Liver (tissue), 9 donors: ENCODE data around the gene C1orf174. TPM values are rescaled to one million over a fixed set of nuclear protein-coding genes. Genes with fewer than 3 reads are reported as not detected.

ENCODE experiments used
- DNase-seq: peaks from one replicate; pipeline ENCODE4 v3.0.0-alpha.2; 2017; ENCODE audit warnings: low spot score
- H3K27ac ChIP-seq, 2 donors: one replicate each; pipeline ENCODE4 v1.7.0; 2013; ENCODE audit warnings: inconsistent platforms in 2 of 2, low read length in 2 of 2, control low read depth in 1 of 2, low read depth in 1 of 2, mild to moderate bottlenecking in 1 of 2
- H3K27me3 ChIP-seq, 4 donors: one replicate each; pipeline versions ENCODE4 v1.6.1 to v1.7.0; 2013; ENCODE audit warnings: low read length in 3 of 4, inconsistent platforms in 1 of 4, mild to moderate bottlenecking in 1 of 4, moderate library complexity in 1 of 4; ENCODE audit not compliant: control insufficient read depth in 4 of 4, insufficient read depth in 4 of 4
- H3K36me3 ChIP-seq, 4 donors: one replicate each; pipeline versions ENCODE4 v1.6.1 to v1.7.0; 2013; ENCODE audit warnings: low read length in 3 of 4, mild to moderate bottlenecking in 3 of 4, low read depth in 1 of 4, moderate library complexity in 1 of 4; ENCODE audit not compliant: control insufficient read depth in 4 of 4, insufficient read depth in 3 of 4
- H3K4me1 ChIP-seq, 4 donors: one replicate each; pipeline versions ENCODE4 v1.6.1 to v1.7.0; 2013; ENCODE audit warnings: low read length in 3 of 4, mild to moderate bottlenecking in 3 of 4, moderate library complexity in 1 of 4; ENCODE audit not compliant: control insufficient read depth in 4 of 4, insufficient read depth in 4 of 4
- H3K4me3 ChIP-seq, 3 donors: one replicate each; pipeline versions ENCODE4 v1.6.1 to v1.7.0; 2013; ENCODE audit warnings: low read length in 3 of 3, control low read depth in 1 of 3, low read depth in 1 of 3, mild to moderate bottlenecking in 1 of 3
- H3K9ac ChIP-seq, 2 donors: one replicate each; pipeline ENCODE4 v1.7.0; 2013; ENCODE audit warnings: low read length in 2 of 2, mild to moderate bottlenecking in 2 of 2, moderate library complexity in 2 of 2, control low read depth in 1 of 2, low read depth in 1 of 2
- H3K9me3 ChIP-seq, 4 donors: one replicate each; pipeline versions ENCODE4 v1.6.1 to v1.7.0; 2013; ENCODE audit warnings: low read length in 3 of 4; ENCODE audit not compliant: control insufficient read depth in 4 of 4
- EGR1 ChIP-seq, 2 donors: IDR thresholded peaks; 2 replicates each; pipeline ENCODE4 v1.6.1; 2016 to 2018; ENCODE audit warnings: antibody characterized with exemption in 2 of 2, low read depth in 2 of 2
- FOXA1 ChIP-seq: IDR thresholded peaks from 2 replicates; pipeline ENCODE4 v1.6.1; 2016; ENCODE audit warnings: antibody characterized with exemption
- FOXA2 ChIP-seq: IDR thresholded peaks from 2 replicates; pipeline ENCODE4 v1.6.1; 2016; ENCODE audit warnings: antibody characterized with exemption
- GABPA ChIP-seq, 2 donors: IDR thresholded peaks in 1 of 2; conservative IDR thresholded peaks in 1 of 2; 2 replicates each; pipeline ENCODE4 v1.6.1; 2016; ENCODE audit warnings: antibody characterized with exemption in 2 of 2, mild to moderate bottlenecking in 1 of 2, moderate library complexity in 1 of 2
- HNF4A ChIP-seq, 2 donors: conservative IDR thresholded peaks; 2 replicates each; pipeline ENCODE4 v1.6.1; 2016; ENCODE audit warnings: antibody characterized with exemption in 2 of 2, mild to moderate bottlenecking in 2 of 2
- HNF4G ChIP-seq: IDR thresholded peaks from 2 replicates; pipeline ENCODE4 v1.6.1; 2016; ENCODE audit warnings: antibody characterized with exemption
- JUND ChIP-seq, 2 donors: IDR thresholded peaks; 2 replicates each; pipeline ENCODE4 v1.6.1; 2016; ENCODE audit warnings: antibody characterized with exemption in 2 of 2
- NR2F2 ChIP-seq: IDR thresholded peaks from 2 replicates; pipeline ENCODE4 v1.6.1; 2016; ENCODE audit warnings: antibody characterized with exemption
- RAD21 ChIP-seq, 2 donors: IDR thresholded peaks; 2 replicates each; pipeline ENCODE4 v1.6.1; 2016; ENCODE audit warnings: antibody characterized with exemption in 2 of 2, mild to moderate bottlenecking in 2 of 2
- REST ChIP-seq: IDR thresholded peaks from 2 replicates; pipeline ENCODE4 v1.6.1; 2016; ENCODE audit warnings: antibody characterized with exemption, mild to moderate bottlenecking
- RXRA ChIP-seq, 2 donors: IDR thresholded peaks; 2 replicates each; pipeline ENCODE4 v1.6.1; 2017 to 2018; ENCODE audit warnings: antibody characterized with exemption in 2 of 2, mild to moderate bottlenecking in 1 of 2
- SP1 ChIP-seq: IDR thresholded peaks from 2 replicates; pipeline ENCODE4 v1.6.1; 2018; ENCODE audit warnings: antibody characterized with exemption, mild to moderate bottlenecking
- TAF1 ChIP-seq: conservative IDR thresholded peaks from 2 replicates; pipeline ENCODE4 v1.6.1; 2016; ENCODE audit warnings: antibody characterized with exemption, mild to moderate bottlenecking
- YY1 ChIP-seq: IDR thresholded peaks from 2 replicates; pipeline ENCODE4 v1.6.1; 2016; ENCODE audit warnings: antibody characterized with exemption, mild to moderate bottlenecking
- ZBTB33 ChIP-seq: IDR thresholded peaks from 2 replicates; pipeline ENCODE4 v1.6.1; 2016; ENCODE audit warnings: antibody characterized with exemption
- WGBS: extraction: QIAGEN DNeasy Blood & Tissue Kit; methylation state at CpG from one replicate; pipeline ENCODE4 v1.1.7; 2013; 5-methylcytosine and 5-hydroxymethylcytosine counted together
- polyA plus RNA-seq, 2 donors: library from polyadenylated mRNA; stranded (reverse) in 1 of 2; unstranded in 1 of 2; fragments of 200-250 nt in 1 of 2; fragments of >200 nt in 1 of 2; fragmentation: Nextera tagmentation in 1 of 2; extraction: Ambion mirVana in 1 of 2; gene quantifications; one replicate each; pipeline versions ENCODE4 v1.2.1 to v1.2.3, GENCODE V29; 2013 to 2015
- total RNA-seq, 2 donors: library from RNA; depleted of rRNA; stranded (reverse); fragments of >200 nt; gene quantifications; one replicate each; pipeline ENCODE4 v1.2.3, GENCODE V29; 2014
- TF ChIP-seq, protein P1 (sequence below): IDR thresholded peaks from 2 replicates; pipeline ENCODE4 v1.6.1; 2016; ENCODE audit warnings: antibody characterized with exemption
- TF ChIP-seq, protein P2 (sequence below): IDR thresholded peaks from 2 replicates; pipeline ENCODE4 v1.6.1; 2016; ENCODE audit warnings: antibody characterized with exemption
- TF ChIP-seq, protein P3 (sequence below): fragments of 150-350 bp; IDR thresholded peaks from 2 replicates; pipeline ENCODE4 v1.5.1; 2017; ENCODE audit warnings: improper control_type of control experiment, low read depth, low read length; ENCODE audit not compliant: missing input control
- donor health status: healthy.
- donor health status: healthy.
- donor health status: healthy.
- donor health status: healthy.
- donor health status: healthy.

Gene C1orf174
- total and polyA plus RNA-seq, 4 donors = 10.4 to 17.0 (median 13.8) TPM

GRCh38 chr1:3856923-3857790 lies 42.9 kb downstream of the C1orf174 start, which contains the start of the genes CEP104 and DFFB:
TSS of gene CEP104 (minus strand) at chr1:3857211. CDS start at chr1:3852407, 4,804 bp downstream.
TSS of gene DFFB (plus strand) at chr1:3857476. CDS start at chr1:3857604, 128 bp downstream.
- peak; percentile 54 for TF ChIP-seq SP1
- TF ChIP-seq EGR1 (IDR thresholded peaks at IDR 0.05; ENCODE audit: low read depth in 2 of 2) = no peak
- no peak for TF ChIP-seq FOXA1
- peak in 1 of 2 donors; percentile 17 for TF ChIP-seq HNF4A (conservative IDR thresholded peaks at IDR 0.05)
- no peak for TF ChIP-seq NR2F2
- peak; percentile 67 to 71 for TF ChIP-seq RAD21 (IDR thresholded peaks at IDR 0.05)
- TF ChIP-seq FOXA2 = no peak
- TF ChIP-seq YY1 = peak; percentile 85
- TF ChIP-seq, protein P1, sequence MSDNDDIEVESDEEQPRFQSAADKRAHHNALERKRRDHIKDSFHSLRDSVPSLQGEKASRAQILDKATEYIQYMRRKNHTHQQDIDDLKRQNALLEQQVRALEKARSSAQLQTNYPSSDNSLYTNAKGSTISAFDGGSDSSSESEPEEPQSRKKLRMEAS = peak; percentile 75
- no peak for TF ChIP-seq ZBTB33
- TF ChIP-seq, protein P2, sequence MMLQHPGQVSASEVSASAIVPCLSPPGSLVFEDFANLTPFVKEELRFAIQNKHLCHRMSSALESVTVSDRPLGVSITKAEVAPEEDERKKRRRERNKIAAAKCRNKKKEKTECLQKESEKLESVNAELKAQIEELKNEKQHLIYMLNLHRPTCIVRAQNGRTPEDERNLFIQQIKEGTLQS = no peak
- peak; percentile 35 to 46 for TF ChIP-seq RXRA (IDR thresholded peaks at IDR 0.05)
- no peak for TF ChIP-seq JUND (IDR thresholded peaks at IDR 0.05)
- peak in 1 of 2 donors; percentile 83 for TF ChIP-seq GABPA (IDR thresholded peaks at IDR 0.05 in 1 of 2, conservative IDR thresholded peaks at IDR 0.05 in 1 of 2)
- no peak for TF ChIP-seq TAF1
- no peak for TF ChIP-seq HNF4G
- TF ChIP-seq, protein P3, sequence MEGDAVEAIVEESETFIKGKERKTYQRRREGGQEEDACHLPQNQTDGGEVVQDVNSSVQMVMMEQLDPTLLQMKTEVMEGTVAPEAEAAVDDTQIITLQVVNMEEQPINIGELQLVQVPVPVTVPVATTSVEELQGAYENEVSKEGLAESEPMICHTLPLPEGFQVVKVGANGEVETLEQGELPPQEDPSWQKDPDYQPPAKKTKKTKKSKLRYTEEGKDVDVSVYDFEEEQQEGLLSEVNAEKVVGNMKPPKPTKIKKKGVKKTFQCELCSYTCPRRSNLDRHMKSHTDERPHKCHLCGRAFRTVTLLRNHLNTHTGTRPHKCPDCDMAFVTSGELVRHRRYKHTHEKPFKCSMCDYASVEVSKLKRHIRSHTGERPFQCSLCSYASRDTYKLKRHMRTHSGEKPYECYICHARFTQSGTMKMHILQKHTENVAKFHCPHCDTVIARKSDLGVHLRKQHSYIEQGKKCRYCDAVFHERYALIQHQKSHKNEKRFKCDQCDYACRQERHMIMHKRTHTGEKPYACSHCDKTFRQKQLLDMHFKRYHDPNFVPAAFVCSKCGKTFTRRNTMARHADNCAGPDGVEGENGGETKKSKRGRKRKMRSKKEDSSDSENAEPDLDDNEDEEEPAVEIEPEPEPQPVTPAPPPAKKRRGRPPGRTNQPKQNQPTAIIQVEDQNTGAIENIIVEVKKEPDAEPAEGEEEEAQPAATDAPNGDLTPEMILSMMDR = peak; percentile 22
- peak; percentile 24 for TF ChIP-seq REST
- under 1% methylated on average over 73 of the region's 73 CpGs for WGBS
- H3K9ac ChIP-seq = peak within 1 kb of the TSS; percentile 42 to 75
- peak; percentile 94 for DNase-seq
- no peaks in the 10 kb centered on the region for H3K9me3 ChIP-seq
- H3K27ac ChIP-seq = peak within 1 kb of the TSS; percentile 70 to 76
- no peaks in the 10 kb centered on the region for H3K27me3 ChIP-seq
- H3K4me3 ChIP-seq = peak within 1 kb of the TSS; percentile 91 to 98 (median 93)
- H3K4me1 ChIP-seq = peaks cover 17 to 20% (median 19%) of the 10 kb centered on the region in 4 donors
- no peaks in the 10 kb centered on the region for H3K36me3 ChIP-seq
